ENCODE results near the gene SFXN2. TPM values are rescaled to one million over a fixed set of nuclear protein-coding genes. Genes with fewer than 3 reads are reported as not detected.

The SFXN2 gene
- total RNA-seq, 1 donor from 2014 or later, result 36.8 TPM

- Mint-ChIP-seq H3K27ac (peak overlapping the region; percentile 94), H3K4me3 (peak overlapping the region; percentile 93), H3K36me3 (peaks cover 3% of the 10 kb centered on the region), H3K27me3 (ENCODE audit: low read depth) (no peaks in the 10 kb centered on the region), H3K9me3 (no peaks in the 10 kb centered on the region), H3K4me1 (peaks cover 28% of the 10 kb centered on the region)
- DNase-seq (ENCODE audit: low spot score in 2 of 2, unreplicated experiment in 2 of 2), result no peak
- TF ChIP-seq, protein P1, sequence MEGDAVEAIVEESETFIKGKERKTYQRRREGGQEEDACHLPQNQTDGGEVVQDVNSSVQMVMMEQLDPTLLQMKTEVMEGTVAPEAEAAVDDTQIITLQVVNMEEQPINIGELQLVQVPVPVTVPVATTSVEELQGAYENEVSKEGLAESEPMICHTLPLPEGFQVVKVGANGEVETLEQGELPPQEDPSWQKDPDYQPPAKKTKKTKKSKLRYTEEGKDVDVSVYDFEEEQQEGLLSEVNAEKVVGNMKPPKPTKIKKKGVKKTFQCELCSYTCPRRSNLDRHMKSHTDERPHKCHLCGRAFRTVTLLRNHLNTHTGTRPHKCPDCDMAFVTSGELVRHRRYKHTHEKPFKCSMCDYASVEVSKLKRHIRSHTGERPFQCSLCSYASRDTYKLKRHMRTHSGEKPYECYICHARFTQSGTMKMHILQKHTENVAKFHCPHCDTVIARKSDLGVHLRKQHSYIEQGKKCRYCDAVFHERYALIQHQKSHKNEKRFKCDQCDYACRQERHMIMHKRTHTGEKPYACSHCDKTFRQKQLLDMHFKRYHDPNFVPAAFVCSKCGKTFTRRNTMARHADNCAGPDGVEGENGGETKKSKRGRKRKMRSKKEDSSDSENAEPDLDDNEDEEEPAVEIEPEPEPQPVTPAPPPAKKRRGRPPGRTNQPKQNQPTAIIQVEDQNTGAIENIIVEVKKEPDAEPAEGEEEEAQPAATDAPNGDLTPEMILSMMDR (IDR thresholded peaks at IDR 0.05; ENCODE audit: unreplicated experiment), result no peak
Measured at GRCh38 chr10:102744374-102745051, 30.1 kb downstream of the SFXN2 start.

- Mint-ChIP-seq H3K9me3 (no peaks in the 10 kb centered on the region), H3K27me3 (ENCODE audit: low read depth) (no peaks in the 10 kb centered on the region), H3K27ac (peak overlapping the region; percentile 94), H3K4me1 (peaks cover 28% of the 10 kb centered on the region), H3K4me3 (peak overlapping the region; percentile 93), H3K36me3 (peaks cover 3% of the 10 kb centered on the region)
- TF ChIP-seq, protein P1 (IDR thresholded peaks at IDR 0.05; ENCODE audit: unreplicated experiment), result no peak
- no peak for DNase-seq (ENCODE audit: low spot score in 2 of 2, unreplicated experiment in 2 of 2)
Measured at GRCh38 chr10:102745157-102745556, 30.7 kb downstream of the SFXN2 start.

GRCh38 chr10:102752266-102752930 is 38.0 kb downstream of the SFXN2 start:
- Mint-ChIP-seq H3K4me1 (peaks cover 26% of the 10 kb centered on the region), H3K9me3 (no peaks in the 10 kb centered on the region), H3K4me3 (no peak overlapping the region), H3K36me3 (peaks cover 7% of the 10 kb centered on the region), H3K27me3 (ENCODE audit: low read depth) (no peaks in the 10 kb centered on the region), H3K27ac (peak overlapping the region; percentile 82)
- DNase-seq (ENCODE audit: low spot score in 2 of 2, unreplicated experiment in 2 of 2), result no peak
- TF ChIP-seq, protein P1 (IDR thresholded peaks at IDR 0.05; ENCODE audit: unreplicated experiment), result no peak

- peak overlapping the region; percentile 82 for H3K27ac Mint-ChIP-seq
Measured at GRCh38 chr10:102752934-102753664, 38.7 kb downstream of the SFXN2 start.

GRCh38 chr10:102753718-102754117 is 39.3 kb downstream of the SFXN2 start:
- Mint-ChIP-seq H3K27me3 (ENCODE audit: low read depth) (no peaks in the 10 kb centered on the region), H3K9me3 (no peaks in the 10 kb centered on the region), H3K27ac (peak overlapping the region; percentile 82), H3K36me3 (peaks cover 4% of the 10 kb centered on the region), H3K4me3 (no peak overlapping the region), H3K4me1 (peaks cover 32% of the 10 kb centered on the region)
- no peak for DNase-seq (ENCODE audit: low spot score in 2 of 2, unreplicated experiment in 2 of 2)
- TF ChIP-seq, protein P1 (IDR thresholded peaks at IDR 0.05; ENCODE audit: unreplicated experiment), result no peak

More at GRCh38 chr10:102752934-102753664, 38.7 kb downstream of the SFXN2 start:
- H3K4me1 Mint-ChIP-seq, result peaks cover 26% of the 10 kb centered on the region
- H3K36me3 Mint-ChIP-seq, result peaks cover 7% of the 10 kb centered on the region
- no peaks in the 10 kb centered on the region for H3K9me3 Mint-ChIP-seq
- H3K27me3 Mint-ChIP-seq (ENCODE audit: low read depth), result no peaks in the 10 kb centered on the region
- DNase-seq (ENCODE audit: low spot score in 2 of 2, unreplicated experiment in 2 of 2), result no peak
- H3K4me3 Mint-ChIP-seq, result no peak overlapping the region
- TF ChIP-seq, protein P1 (IDR thresholded peaks at IDR 0.05; ENCODE audit: unreplicated experiment), result peak; percentile 39
